Activated CD8-positive, alpha-beta memory T cell treated with anti-CD3 and anti-CD28 coated beads for 36 hours (primary cell): ENCODE results near the gene APCDD1L. TPM values are rescaled to one million over a fixed set of nuclear protein-coding genes. Genes with fewer than 3 reads are reported as not detected.

Experiments used
- CTCF ChIA-PET: fragments of 350-600 bp; sonication (Branson Sonifier 250); formaldehyde crosslinking; loops from one replicate; lab custom pipeline; 2021; ENCODE audit warnings: antibody characterized with exemption; lab: Charles Lee
- POLR2A ChIA-PET: fragments of 350-600 bp; sonication (Branson Sonifier 250); formaldehyde crosslinking; loops from one replicate; lab custom pipeline; 2021; ENCODE audit warnings: antibody characterized with exemption; lab: Charles Lee
- total RNA-seq, 2 experiments: library from RNA; stranded (reverse); gene quantifications; one replicate each; pipeline ENCODE4 v1.2.3, GENCODE V29; 2021

APCDD1L gene
- not detected for total RNA-seq

- POLR2A ChIA-PET = no interaction called here
- CTCF ChIA-PET = no interaction called here
Measured at GRCh38 chr20:58515233-58516212, at the start of gene APCDD1L. Gene APCDD1L (minus strand): TSS chr20:58515399. CDS start chr20:58514707, 692 bp downstream.

- ChIA-PET POLR2A (no interaction called here), CTCF (no interaction called here)
Measured at GRCh38 chr20:58559368-58559729, 44.1 kb upstream of the APCDD1L start.

GRCh38 chr20:58558486-58559367 is 43.5 kb upstream of the APCDD1L start:
- ChIA-PET POLR2A (no interaction called here), CTCF (no interaction called here)

- ChIA-PET CTCF (no interaction called here), POLR2A (no interaction called here)
Measured at GRCh38 chr20:58557733-58558342, 42.6 kb upstream of the APCDD1L start.

GRCh38 chr20:58556961-58557360 is 41.8 kb upstream of the APCDD1L start:
- CTCF ChIA-PET = no interaction called here

GRCh38 chr20:58555078-58555765 is 40.0 kb upstream of the APCDD1L start:
- POLR2A ChIA-PET = no interaction called here

More at GRCh38 chr20:58556961-58557360, 41.8 kb upstream of the APCDD1L start:
- POLR2A ChIA-PET = no interaction called here

GRCh38 chr20:58554541-58554940 is 39.3 kb upstream of the APCDD1L start:
- ChIA-PET CTCF (no interaction called here), POLR2A (no interaction called here)

More at GRCh38 chr20:58555078-58555765, 40.0 kb upstream of the APCDD1L start:
- CTCF ChIA-PET = no interaction called here

GRCh38 chr20:58553841-58554240 is 38.6 kb upstream of the APCDD1L start:
- POLR2A ChIA-PET = no interaction called here
- CTCF ChIA-PET = no interaction called here

- ChIA-PET CTCF (no interaction called here), POLR2A (interaction anchor here (0.6 kb wide), 1 partner anchor 10 kb away, joined by 3 read pairs; no protein-coding TSS in a partner anchor)
Measured at GRCh38 chr20:58553166-58553696, 38.0 kb upstream of the APCDD1L start.

- POLR2A ChIA-PET = no interaction called here
- CTCF ChIA-PET = no interaction called here
Measured at GRCh38 chr20:58552366-58552934, 37.3 kb upstream of the APCDD1L start.

GRCh38 chr20:58551631-58552030 is 36.4 kb upstream of the APCDD1L start:
- ChIA-PET POLR2A (no interaction called here), CTCF (no interaction called here)

GRCh38 chr20:58550275-58551059 is 35.3 kb upstream of the APCDD1L start:
- CTCF ChIA-PET = no interaction called here
- POLR2A ChIA-PET = no interaction called here

GRCh38 chr20:58549231-58550209 is 34.3 kb upstream of the APCDD1L start:
- POLR2A ChIA-PET = no interaction called here
- CTCF ChIA-PET = no interaction called here

- ChIA-PET CTCF (no interaction called here), POLR2A (no interaction called here)
Measured at GRCh38 chr20:58547623-58548475, 32.6 kb upstream of the APCDD1L start.

- POLR2A ChIA-PET = no interaction called here
- CTCF ChIA-PET = no interaction called here
Measured at GRCh38 chr20:58546756-58547622, 31.8 kb upstream of the APCDD1L start.
